Prostate gland (tissue), 2 donors: ENCODE data around the gene CACNG5. TPM values are rescaled to one million over a fixed set of nuclear protein-coding genes. Genes with fewer than 3 reads are reported as not detected.

Experiments used
- DNase-seq: peaks from one replicate; pipeline ENCODE4 v3.0.0-alpha.2; 2019; ENCODE audit warnings: low spot score
- H3K27ac ChIP-seq, 2 donors: fragments of 200-600 bp; sonication (generic); 2 replicates each; pipeline ENCODE4 v1.5.1; 2017 to 2019
- H3K27me3 ChIP-seq: fragments of 200-600 bp; sonication (generic); replicated peaks from 2 replicates; pipeline ENCODE4 v1.5.1; 2019; ENCODE audit not compliant: insufficient read depth
- H3K36me3 ChIP-seq, 2 donors: fragments of 200-600 bp; sonication (generic); 1 replicate in 1 of 2; 2 replicates in 1 of 2; pipeline versions ENCODE4 v1.5.1 to v1.8.1; 2017 to 2019
- H3K4me1 ChIP-seq: fragments of 200-600 bp; sonication (generic); replicated peaks from 2 replicates; pipeline ENCODE4 v1.5.1; 2019
- H3K4me3 ChIP-seq, 2 donors: fragments of 200-600 bp; sonication (generic); 2 replicates each; pipeline ENCODE4 v1.5.1; 2017 to 2019
- H3K9me3 ChIP-seq: fragments of 200-600 bp; sonication (generic); 2 replicates; pipeline ENCODE4 v1.5.1; 2017
- POLR2A ChIP-seq: fragments of 450-650 bp; IDR thresholded peaks from one replicate; pipeline ENCODE4 v1.6.1; 2016; ENCODE audit warnings: antibody characterized with exemption, mild to moderate bottlenecking
- POLR2AphosphoS5 ChIP-seq: sonication (generic); formaldehyde crosslinking; IDR thresholded peaks from one replicate; pipeline ENCODE4 v1.6.1; 2017; ENCODE audit warnings: antibody characterized with exemption
- WGBS: methylation state at CpG from one replicate; pipeline ENCODE4 v1.1.5; 2018; 5-methylcytosine and 5-hydroxymethylcytosine counted together
- intact Hi-C: fragments of 100-400 bp; cut with DNase I; formaldehyde crosslinking; loops from one replicate; pipeline ENCODE4 v1.14.2; 2022
- total RNA-seq, 2 donors: library from RNA; depleted of rRNA; stranded (reverse); fragments of >200 nt; gene quantifications; one replicate each; pipeline ENCODE4 v1.1.0, GENCODE V29; 2016
- TF ChIP-seq, protein P1 (sequence below), 4 experiments: fragments of 200-600 bp in 2 of 4; fragments of 450-650 bp in 2 of 4; sonication (generic) in 2 of 4; IDR thresholded peaks; 1 replicate in 3 of 4; 2 replicates in 1 of 4; pipeline ENCODE4 v1.5.1; 2016 to 2019; ENCODE audit warnings: antibody characterized with exemption in 4 of 4, mild to moderate bottlenecking in 2 of 4, moderate library complexity in 2 of 4

CACNG5 gene
- total RNA-seq, 2 donors from 2014 or later: not detected

- no peaks in the 10 kb centered on the region for H3K36me3 ChIP-seq
- DNase-seq: no peak
- no peak overlapping the region for H3K27ac ChIP-seq
- TF ChIP-seq, protein P1, sequence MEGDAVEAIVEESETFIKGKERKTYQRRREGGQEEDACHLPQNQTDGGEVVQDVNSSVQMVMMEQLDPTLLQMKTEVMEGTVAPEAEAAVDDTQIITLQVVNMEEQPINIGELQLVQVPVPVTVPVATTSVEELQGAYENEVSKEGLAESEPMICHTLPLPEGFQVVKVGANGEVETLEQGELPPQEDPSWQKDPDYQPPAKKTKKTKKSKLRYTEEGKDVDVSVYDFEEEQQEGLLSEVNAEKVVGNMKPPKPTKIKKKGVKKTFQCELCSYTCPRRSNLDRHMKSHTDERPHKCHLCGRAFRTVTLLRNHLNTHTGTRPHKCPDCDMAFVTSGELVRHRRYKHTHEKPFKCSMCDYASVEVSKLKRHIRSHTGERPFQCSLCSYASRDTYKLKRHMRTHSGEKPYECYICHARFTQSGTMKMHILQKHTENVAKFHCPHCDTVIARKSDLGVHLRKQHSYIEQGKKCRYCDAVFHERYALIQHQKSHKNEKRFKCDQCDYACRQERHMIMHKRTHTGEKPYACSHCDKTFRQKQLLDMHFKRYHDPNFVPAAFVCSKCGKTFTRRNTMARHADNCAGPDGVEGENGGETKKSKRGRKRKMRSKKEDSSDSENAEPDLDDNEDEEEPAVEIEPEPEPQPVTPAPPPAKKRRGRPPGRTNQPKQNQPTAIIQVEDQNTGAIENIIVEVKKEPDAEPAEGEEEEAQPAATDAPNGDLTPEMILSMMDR (IDR thresholded peaks at IDR 0.05): no peak
- TF ChIP-seq POLR2AphosphoS5 (no peak), POLR2A (no peak)
- intact Hi-C loops: no loop called here
- no peaks in the 10 kb centered on the region for H3K4me1 ChIP-seq
- no peaks in the 10 kb centered on the region for H3K27me3 ChIP-seq
- no peaks in the 10 kb centered on the region for H3K9me3 ChIP-seq
- H3K4me3 ChIP-seq: no peak overlapping the region
- WGBS: 83% methylated on average over 19 of the region's 19 CpGs
Measured at GRCh38 chr17:66803474-66803951, 31.4 kb upstream of the CACNG5 start.

GRCh38 chr17:66805567-66805966 is 29.4 kb upstream of the CACNG5 start:
- 57% methylated on average over 10 of the region's 10 CpGs for WGBS
- H3K36me3 ChIP-seq: no peaks in the 10 kb centered on the region
- intact Hi-C loops: no loop called here
- no peak overlapping the region for H3K27ac ChIP-seq
- no peaks in the 10 kb centered on the region for H3K27me3 ChIP-seq
- DNase-seq: no peak
- no peaks in the 10 kb centered on the region for H3K9me3 ChIP-seq
- TF ChIP-seq POLR2AphosphoS5: no peak
- TF ChIP-seq POLR2A: no peak
- TF ChIP-seq, protein P1 (IDR thresholded peaks at IDR 0.05): no peak
- no peak overlapping the region for H3K4me3 ChIP-seq
- H3K4me1 ChIP-seq: no peaks in the 10 kb centered on the region

DNA sequence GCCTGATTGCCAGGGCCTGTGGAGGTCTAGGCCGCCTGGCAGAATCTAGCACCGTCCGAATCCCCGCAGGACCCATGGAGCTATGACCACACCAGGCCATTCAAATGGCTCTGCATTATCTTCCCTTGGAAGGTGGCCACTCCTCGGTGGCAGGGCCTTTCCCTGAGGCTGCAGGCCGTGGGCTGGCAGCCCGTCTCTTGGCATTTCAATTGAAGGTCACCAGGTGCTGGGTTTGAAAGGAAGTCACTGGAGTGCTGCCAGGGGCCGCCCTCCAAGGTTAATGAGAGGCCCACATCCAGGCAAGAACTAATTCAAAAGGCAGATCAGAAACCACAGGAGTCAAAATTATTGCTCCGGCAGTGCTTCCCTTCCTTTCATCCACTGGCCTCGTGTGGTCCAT is 27.7 kb upstream of the CACNG5 start:
- Histone ChIP-seq H3K27me3 (no peaks in the 10 kb centered on the region), H3K27ac (no peak overlapping the region), H3K4me3 (no peak overlapping the region), H3K4me1 (no peaks in the 10 kb centered on the region), H3K9me3 (no peaks in the 10 kb centered on the region), H3K36me3 (no peaks in the 10 kb centered on the region)
- 75% methylated on average over 7 of the region's 10 CpGs for WGBS
- no peak for TF ChIP-seq POLR2A
- TF ChIP-seq POLR2AphosphoS5: no peak
- TF ChIP-seq, protein P1 (IDR thresholded peaks at IDR 0.05): no peak
- no peak for DNase-seq
- intact Hi-C loops: no loop called here

- TF ChIP-seq, protein P1 (IDR thresholded peaks at IDR 0.05): no peak
- TF ChIP-seq POLR2AphosphoS5 (no peak), POLR2A (no peak)
- intact Hi-C loops: no loop called here
- WGBS: 85% methylated on average over 5 of the region's 5 CpGs
Measured at GRCh38 chr17:66809408-66809807, 25.5 kb upstream of the CACNG5 start.

GRCh38 chr17:66810951-66811682 is 23.8 kb upstream of the CACNG5 start:
- Histone ChIP-seq H3K36me3 (no peaks in the 10 kb centered on the region), H3K27me3 (no peaks in the 10 kb centered on the region), H3K4me3 (no peak overlapping the region), H3K9me3 (no peaks in the 10 kb centered on the region), H3K4me1 (no peaks in the 10 kb centered on the region), H3K27ac (no peak overlapping the region)
- intact Hi-C loops: no loop called here
- no peak for TF ChIP-seq POLR2A
- no peak for DNase-seq
- 83% methylated on average over 12 of the region's 12 CpGs for WGBS

More at GRCh38 chr17:66809408-66809807, 25.5 kb upstream of the CACNG5 start:
- no peak overlapping the region for H3K4me3 ChIP-seq
- no peaks in the 10 kb centered on the region for H3K9me3 ChIP-seq
- H3K27ac ChIP-seq: no peak overlapping the region
- no peaks in the 10 kb centered on the region for H3K4me1 ChIP-seq
- H3K36me3 ChIP-seq: no peaks in the 10 kb centered on the region
- DNase-seq: no peak
- no peaks in the 10 kb centered on the region for H3K27me3 ChIP-seq
